PC-9 (cell line): ENCODE measurements around the gene TARDBP. TPM values are rescaled to one million over a fixed set of nuclear protein-coding genes. Genes with fewer than 3 reads are reported as not detected.

Experiments
- BruUV-seq: library from RNA; stranded (reverse); fragments of 400-500 nt; replicated peaks from 2 replicates; lab custom pipeline; 2021; lab: Mats Ljungman, UMichigan
- CTCF ChIA-PET: fragments of 300-600 bp; sonication (Branson Sonifier 250); formaldehyde crosslinking; loops from one replicate; lab custom pipeline; 2022; ENCODE audit warnings: antibody characterized with exemption; lab: Charles Lee
- POLR2A ChIA-PET: fragments of 300-600 bp; sonication (Branson Sonifier 250); formaldehyde crosslinking; loops from one replicate; lab custom pipeline; 2022; ENCODE audit warnings: antibody characterized with exemption; ENCODE audit not compliant: unreplicated experiment; lab: Charles Lee
- DNase-seq, 2 experiments: peaks; one replicate each; pipeline versions ENCODE4 v3.0.0 to v3.0.0-alpha.2; 2015 to 2022; ENCODE audit warnings: mixed read lengths in 1 of 2
- H2AFZ ChIP-seq: fragments of 200-600 bp; sonication (generic); 2 replicates; pipeline ENCODE4 v1.8.1; 2017; ENCODE audit warnings: antibody characterized with exemption
- H3F3A ChIP-seq: fragments of 200-600 bp; sonication (generic); 2 replicates; pipeline ENCODE4 v1.8.1; 2017; ENCODE audit warnings: antibody characterized with exemption, mild to moderate bottlenecking, low read depth; ENCODE audit not compliant: insufficient read depth
- H3K27ac ChIP-seq: fragments of 200-600 bp; sonication (generic); 2 replicates; pipeline ENCODE4 v1.6.1; 2016; ENCODE audit warnings: mixed run types
- H3K27me3 ChIP-seq: fragments of 200-600 bp; sonication (generic); 2 replicates; pipeline ENCODE4 v1.6.1; 2016; ENCODE audit warnings: low read depth, mixed run types; ENCODE audit not compliant: insufficient read depth
- H3K36me3 ChIP-seq: fragments of 200-600 bp; sonication (generic); 2 replicates; pipeline ENCODE4 v1.6.1; 2016; ENCODE audit warnings: low read depth, mixed run types
- H3K4me1 ChIP-seq: fragments of 200-600 bp; sonication (generic); replicated peaks from 2 replicates; pipeline ENCODE4 v1.6.1; 2016; ENCODE audit warnings: mixed run types; ENCODE audit not compliant: insufficient read depth
- H3K4me2 ChIP-seq: fragments of 200-600 bp; sonication (generic); 2 replicates; pipeline ENCODE4 v1.6.1; 2017; ENCODE audit warnings: mixed run types
- H3K4me3 ChIP-seq: fragments of 200-600 bp; sonication (generic); 2 replicates; pipeline ENCODE4 v1.6.1; 2016; ENCODE audit warnings: mixed run types
- H3K79me2 ChIP-seq: fragments of 200-600 bp; sonication (generic); 2 replicates; pipeline ENCODE4 v1.6.1; 2017; ENCODE audit warnings: low read depth, mixed run types
- H3K9me2 ChIP-seq: fragments of 200-600 bp; sonication (generic); 2 replicates; pipeline ENCODE4 v1.8.1; 2017; ENCODE audit warnings: mild to moderate bottlenecking; ENCODE audit not compliant: insufficient read depth
- H3K9me3 ChIP-seq: fragments of 200-600 bp; sonication (generic); 2 replicates; pipeline ENCODE4 v1.8.1; 2016; ENCODE audit warnings: low read depth; ENCODE audit not compliant: insufficient read depth
- H4K20me1 ChIP-seq: fragments of 200-600 bp; sonication (generic); 2 replicates; pipeline ENCODE4 v1.8.1; 2017; ENCODE audit not compliant: insufficient read depth
- EZH2 ChIP-seq: fragments of 200-600 bp; sonication (generic); IDR thresholded peaks from 2 replicates; pipeline ENCODE4 v1.8.0; 2017; ENCODE audit warnings: antibody characterized with exemption, low read depth
- intact Hi-C: fragments of 100-400 bp; cut with micrococcal nuclease; formaldehyde crosslinking; loops from one replicate; pipeline ENCODE4 v1.10.0; 2022; ENCODE audit not compliant: unreplicated experiment
- total RNA-seq: library from RNA; stranded (reverse); gene quantifications from 2 replicates; pipeline ENCODE4 v1.2.3, GENCODE V29; 2021
- TF ChIP-seq, protein P1 (sequence below): fragments of 200-600 bp; sonication (generic); conservative IDR thresholded peaks from 2 replicates; pipeline ENCODE4 v1.6.1; 2017; ENCODE audit warnings: mixed run types, antibody characterized with exemption, mild to moderate bottlenecking, moderate library complexity

TARDBP gene
- total RNA-seq, 1 experiment from 2014 or later, result 142 TPM

DNA sequence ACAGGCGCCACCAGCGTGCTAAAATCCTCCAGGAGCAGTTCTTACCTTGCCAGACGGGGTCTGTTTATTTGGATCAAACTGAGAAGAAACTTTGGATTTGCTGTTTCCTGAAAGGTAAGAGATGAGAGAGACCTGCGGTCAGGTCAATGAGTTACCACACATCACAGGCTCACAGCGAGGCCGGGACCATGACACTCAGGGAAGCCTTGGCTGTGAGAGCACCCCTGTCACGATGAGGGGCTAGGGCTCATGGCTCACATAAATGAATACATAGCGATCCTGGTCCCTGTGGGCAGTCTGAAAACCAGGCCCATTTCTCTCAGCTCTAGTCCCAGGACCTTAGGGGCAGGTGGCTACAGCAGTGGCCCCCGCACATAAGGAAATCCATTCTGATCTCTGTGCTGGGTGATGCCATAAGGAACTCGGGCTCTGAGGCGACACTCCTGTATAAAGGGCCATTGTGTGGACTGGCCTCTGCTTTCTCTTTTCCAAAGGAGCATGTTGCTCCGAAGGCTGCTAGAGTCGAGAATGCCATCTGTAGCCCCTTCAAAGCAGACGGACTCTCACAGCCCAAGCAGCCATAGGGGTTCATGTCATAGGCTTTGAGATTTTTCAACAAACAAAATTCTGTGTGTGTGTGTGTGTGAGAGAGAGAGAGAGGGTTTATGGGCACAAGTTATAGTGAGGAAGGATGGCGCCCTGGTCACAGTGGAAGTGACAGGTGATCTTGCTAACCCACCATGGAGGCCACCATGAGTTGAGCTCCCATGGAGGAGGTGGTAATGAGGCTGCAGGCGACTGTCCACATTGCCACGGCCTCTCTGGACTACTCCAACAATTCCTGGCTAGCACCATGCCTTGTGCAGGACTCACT lies 56.4 kb downstream of the TARDBP start:
- intact Hi-C loops, result no loop called here
- ChIA-PET CTCF (no interaction called here), POLR2A (no interaction called here)
- Histone ChIP-seq H3K4me3 (no peak overlapping the region), H3K4me2 (no peak overlapping the region), H3K27ac (no peak overlapping the region), H3K9me2 (no peaks in the 10 kb centered on the region), H3K9me3 (no peaks in the 10 kb centered on the region), H3K27me3 (no peaks in the 10 kb centered on the region), H4K20me1 (no peaks in the 10 kb centered on the region), H2AFZ (no peak overlapping the region), H3K4me1 (no peaks in the 10 kb centered on the region), H3K79me2 (no peaks in the 10 kb centered on the region), H3K36me3 (no peaks in the 10 kb centered on the region), H3F3A (no peaks in the 10 kb centered on the region)
- no TSS peak for BruUV-seq
- no peak for DNase-seq
- TF ChIP-seq EZH2, result no peak

GRCh38 chr1:11070876-11071275 lies 58.4 kb downstream of the TARDBP start:
- Histone ChIP-seq H3K79me2 (no peaks in the 10 kb centered on the region), H3K4me1 (no peaks in the 10 kb centered on the region), H3F3A (no peaks in the 10 kb centered on the region), H3K4me2 (no peak overlapping the region), H3K9me2 (no peaks in the 10 kb centered on the region), H3K27me3 (no peaks in the 10 kb centered on the region), H4K20me1 (no peaks in the 10 kb centered on the region), H3K27ac (no peak overlapping the region), H2AFZ (no peak overlapping the region), H3K9me3 (no peaks in the 10 kb centered on the region), H3K36me3 (no peaks in the 10 kb centered on the region), H3K4me3 (no peak overlapping the region)
- BruUV-seq, result no TSS peak
- intact Hi-C loops, result no loop called here
- ChIA-PET POLR2A (no interaction called here), CTCF (no interaction called here)
- no peak for TF ChIP-seq EZH2
- TF ChIP-seq, protein P1, sequence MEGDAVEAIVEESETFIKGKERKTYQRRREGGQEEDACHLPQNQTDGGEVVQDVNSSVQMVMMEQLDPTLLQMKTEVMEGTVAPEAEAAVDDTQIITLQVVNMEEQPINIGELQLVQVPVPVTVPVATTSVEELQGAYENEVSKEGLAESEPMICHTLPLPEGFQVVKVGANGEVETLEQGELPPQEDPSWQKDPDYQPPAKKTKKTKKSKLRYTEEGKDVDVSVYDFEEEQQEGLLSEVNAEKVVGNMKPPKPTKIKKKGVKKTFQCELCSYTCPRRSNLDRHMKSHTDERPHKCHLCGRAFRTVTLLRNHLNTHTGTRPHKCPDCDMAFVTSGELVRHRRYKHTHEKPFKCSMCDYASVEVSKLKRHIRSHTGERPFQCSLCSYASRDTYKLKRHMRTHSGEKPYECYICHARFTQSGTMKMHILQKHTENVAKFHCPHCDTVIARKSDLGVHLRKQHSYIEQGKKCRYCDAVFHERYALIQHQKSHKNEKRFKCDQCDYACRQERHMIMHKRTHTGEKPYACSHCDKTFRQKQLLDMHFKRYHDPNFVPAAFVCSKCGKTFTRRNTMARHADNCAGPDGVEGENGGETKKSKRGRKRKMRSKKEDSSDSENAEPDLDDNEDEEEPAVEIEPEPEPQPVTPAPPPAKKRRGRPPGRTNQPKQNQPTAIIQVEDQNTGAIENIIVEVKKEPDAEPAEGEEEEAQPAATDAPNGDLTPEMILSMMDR, result no peak
- no peak for DNase-seq

DNA sequence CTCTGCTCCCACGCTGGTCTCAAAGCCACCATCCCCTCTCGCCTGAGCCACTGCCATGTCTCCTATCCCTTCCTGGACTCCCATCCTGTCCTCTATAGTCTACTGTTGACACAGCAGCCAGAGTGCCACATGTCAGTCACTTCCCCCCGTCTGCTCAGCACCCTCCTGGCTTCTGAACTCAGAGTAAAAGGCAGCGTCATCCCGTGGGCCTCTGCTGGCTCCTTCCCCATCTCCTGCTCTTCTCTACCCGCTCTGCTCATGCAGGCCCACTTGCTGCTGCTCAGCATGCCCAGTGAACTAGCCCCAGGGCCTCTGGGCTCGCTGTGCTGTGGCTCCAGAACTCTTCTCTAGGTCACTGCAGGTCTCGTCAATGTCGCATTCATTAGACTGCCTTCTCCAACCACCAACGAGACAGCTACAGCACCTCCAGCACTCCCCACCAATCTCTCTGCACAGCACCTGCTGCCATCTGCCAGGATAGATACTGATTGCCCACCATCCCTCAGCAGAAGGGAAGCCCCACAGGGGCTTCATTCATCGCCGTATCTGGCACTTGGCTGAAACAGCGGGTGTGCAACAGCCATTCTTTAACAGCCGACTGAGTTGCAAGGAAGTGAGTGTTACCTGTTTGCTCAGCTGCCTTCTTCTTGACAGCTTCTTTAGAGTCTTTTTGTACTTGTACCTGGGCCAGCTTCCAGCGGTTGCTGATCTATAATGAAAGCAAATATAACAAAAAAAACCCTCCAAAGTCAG lies 59.2 kb downstream of the TARDBP start:
- H3K36me3 ChIP-seq, result no peaks in the 10 kb centered on the region

More for the DNA sequence above, 59.2 kb downstream of the TARDBP start:
- no peak overlapping the region for H3K4me2 ChIP-seq
- no peaks in the 10 kb centered on the region for H3F3A ChIP-seq
- no peak overlapping the region for H3K27ac ChIP-seq
- no peaks in the 10 kb centered on the region for H3K79me2 ChIP-seq
- H3K9me3 ChIP-seq, result no peaks in the 10 kb centered on the region
- CTCF ChIA-PET, result no interaction called here
- no peaks in the 10 kb centered on the region for H3K4me1 ChIP-seq
- H3K27me3 ChIP-seq, result no peaks in the 10 kb centered on the region
- TF ChIP-seq EZH2, result no peak
- TF ChIP-seq, protein P1, result no peak
- H4K20me1 ChIP-seq, result no peaks in the 10 kb centered on the region
- H3K9me2 ChIP-seq, result no peaks in the 10 kb centered on the region
- POLR2A ChIA-PET, result no interaction called here
- no peak for DNase-seq
- intact Hi-C loops, result no loop called here
- H3K4me3 ChIP-seq, result no peak overlapping the region
- no TSS peak for BruUV-seq
- H2AFZ ChIP-seq, result no peak overlapping the region
